Nephron progenitor cell (in vitro differentiated cells): Measurements from ENCODE around the gene ZNF787.
A peak's percentile ranks its signal among the peaks of the same experiment; 100 is the strongest.

Source experiments
- DNase-seq: peaks from one replicate; pipeline ENCODE4 v3.0.0; 2021
- H3K27ac Mint-ChIP-seq: 2 replicates; pipeline ENCODE4 v1.8.0; 2021; ENCODE audit warnings: mild to moderate bottlenecking, moderate library complexity, mixed read lengths
- H3K27me3 Mint-ChIP-seq: 2 replicates; pipeline ENCODE4 v1.8.0; 2021; ENCODE audit warnings: mild to moderate bottlenecking, low read depth, mixed read lengths; ENCODE audit not compliant: poor library complexity
- H3K36me3 Mint-ChIP-seq: 2 replicates; pipeline ENCODE4 v1.8.0; 2021; ENCODE audit warnings: low read depth, mixed read lengths
- H3K4me1 Mint-ChIP-seq: 2 replicates; pipeline ENCODE4 v1.8.0; 2021; ENCODE audit warnings: mixed read lengths
- H3K4me3 Mint-ChIP-seq: 2 replicates; pipeline ENCODE4 v1.8.0; 2021; ENCODE audit warnings: mild to moderate bottlenecking, moderate library complexity, mixed read lengths
- H3K9me3 Mint-ChIP-seq: 2 replicates; pipeline ENCODE4 v1.8.0; 2021; ENCODE audit warnings: mild to moderate bottlenecking, moderate library complexity, mixed read lengths
- CTCF ChIP-seq: fragments of 200-600 bp; sonication (generic); IDR thresholded peaks from 2 replicates; pipeline ENCODE4 v1.5.0; 2021; ENCODE audit warnings: antibody characterized with exemption

The ZNF787 gene

DNA sequence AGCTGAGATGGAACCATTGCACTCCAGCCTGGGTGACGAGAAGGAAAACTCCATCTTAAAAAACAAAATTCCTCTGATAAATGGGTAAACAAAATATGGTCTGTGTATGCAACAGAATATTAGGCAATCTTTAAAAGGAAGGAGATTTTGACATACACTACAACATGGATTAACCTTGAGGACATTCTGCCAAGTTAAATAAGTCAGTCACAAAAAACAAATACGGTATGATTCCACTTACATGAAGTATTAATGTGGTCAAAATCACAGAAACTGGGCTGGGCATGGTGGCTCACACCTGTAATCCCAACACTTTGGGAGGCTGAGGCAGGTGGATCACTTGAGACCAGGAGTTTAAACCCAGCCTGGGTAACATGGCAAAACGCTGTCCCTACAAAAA, 17.0 kb upstream of the ZNF787 start:
- Mint-ChIP-seq H3K27me3 (peaks cover 6% of the 10 kb centered on the region), H3K36me3 (no peaks in the 10 kb centered on the region), H3K4me3 (no peak overlapping the region), H3K4me1 (peaks cover 60% of the 10 kb centered on the region), H3K9me3 (no peaks in the 10 kb centered on the region), H3K27ac (no peak overlapping the region)
- DNase-seq, result no peak
- no peak for TF ChIP-seq CTCF

- no peak overlapping the region for H3K4me3 Mint-ChIP-seq
- no peaks in the 10 kb centered on the region for H3K9me3 Mint-ChIP-seq
- peaks cover 56% of the 10 kb centered on the region for H3K4me1 Mint-ChIP-seq
- H3K36me3 Mint-ChIP-seq, result no peaks in the 10 kb centered on the region
- DNase-seq, result no peak
- H3K27me3 Mint-ChIP-seq, result peaks cover 6% of the 10 kb centered on the region
- H3K27ac Mint-ChIP-seq, result no peak overlapping the region
- no peak for TF ChIP-seq CTCF
These were observed 16.3 kb upstream of the ZNF787 start for GRCh38 chr19:56137405-56137804.

DNA sequence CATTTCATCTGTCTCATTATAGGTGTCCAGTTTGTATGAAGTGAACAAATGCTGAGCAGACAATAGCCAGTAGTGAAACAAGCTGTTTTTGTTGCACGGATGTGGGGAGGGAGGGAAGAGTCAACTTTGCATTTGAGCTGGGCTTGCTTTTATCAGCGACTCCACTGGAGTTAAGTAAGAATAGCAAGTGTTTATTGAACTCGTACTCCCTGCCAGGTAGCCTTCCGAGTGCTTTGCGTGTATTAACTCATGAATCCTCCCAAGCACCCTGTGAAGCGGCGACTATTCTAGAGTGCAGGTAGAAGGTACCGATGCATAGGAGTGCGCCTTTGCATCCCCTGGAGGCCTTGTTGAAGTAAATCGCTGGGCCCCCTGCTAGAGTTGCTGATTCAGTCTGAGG, 15.3 kb upstream of the ZNF787 start:
- Mint-ChIP-seq H3K27me3 (peaks cover 6% of the 10 kb centered on the region), H3K4me1 (peaks cover 59% of the 10 kb centered on the region), H3K27ac (no peak overlapping the region)

GRCh38 chr19:56134654-56134921, 13.5 kb upstream of the ZNF787 start:
- Mint-ChIP-seq H3K36me3 (no peaks in the 10 kb centered on the region), H3K27ac (peak overlapping the region; percentile 84), H3K9me3 (no peaks in the 10 kb centered on the region), H3K27me3 (peaks cover 6% of the 10 kb centered on the region), H3K4me1 (peaks cover 47% of the 10 kb centered on the region), H3K4me3 (no peak overlapping the region)
- no peak for TF ChIP-seq CTCF
- no peak for DNase-seq

More for the DNA sequence above, 15.3 kb upstream of the ZNF787 start:
- TF ChIP-seq CTCF, result no peak
- DNase-seq, result no peak
- Mint-ChIP-seq H3K9me3 (no peaks in the 10 kb centered on the region), H3K36me3 (no peaks in the 10 kb centered on the region), H3K4me3 (no peak overlapping the region)

GRCh38 chr19:56133858-56134653, 13.0 kb upstream of the ZNF787 start:
- no peaks in the 10 kb centered on the region for H3K36me3 Mint-ChIP-seq
- TF ChIP-seq CTCF, result no peak
- peak overlapping the region; percentile 84 for H3K27ac Mint-ChIP-seq
- peaks cover 41% of the 10 kb centered on the region for H3K4me1 Mint-ChIP-seq
- H3K9me3 Mint-ChIP-seq, result no peaks in the 10 kb centered on the region
- peaks cover 6% of the 10 kb centered on the region for H3K27me3 Mint-ChIP-seq
- no peak for DNase-seq
- H3K4me3 Mint-ChIP-seq, result peak overlapping the region; percentile 12

- no peaks in the 10 kb centered on the region for H3K36me3 Mint-ChIP-seq
- peak overlapping the region; percentile 20 for H3K4me3 Mint-ChIP-seq
- peak overlapping the region; percentile 98 for H3K27ac Mint-ChIP-seq
- H3K27me3 Mint-ChIP-seq, result no peaks in the 10 kb centered on the region
- DNase-seq, result no peak
- no peaks in the 10 kb centered on the region for H3K9me3 Mint-ChIP-seq
- TF ChIP-seq CTCF, result no peak
- peaks cover 32% of the 10 kb centered on the region for H3K4me1 Mint-ChIP-seq
These were observed 11.3 kb upstream of the ZNF787 start for GRCh38 chr19:56132316-56132822.
